Hematopoietic multipotent progenitor cell treated with erythropoietin and hydrocortisone succinate and interleukin-3 and kit ligand, for 15 days (in vitro differentiated cells): ENCODE data around the gene ST7.

Experiments
- DNase-seq: peaks from one replicate; pipeline ENCODE4 v3.0.0-alpha.2; 2015; ENCODE audit warnings: low spot score

ST7 gene

GRCh38 chr7:117190746-117191435 is 237.6 kb downstream of the ST7 start:
- no peak for DNase-seq

DNA sequence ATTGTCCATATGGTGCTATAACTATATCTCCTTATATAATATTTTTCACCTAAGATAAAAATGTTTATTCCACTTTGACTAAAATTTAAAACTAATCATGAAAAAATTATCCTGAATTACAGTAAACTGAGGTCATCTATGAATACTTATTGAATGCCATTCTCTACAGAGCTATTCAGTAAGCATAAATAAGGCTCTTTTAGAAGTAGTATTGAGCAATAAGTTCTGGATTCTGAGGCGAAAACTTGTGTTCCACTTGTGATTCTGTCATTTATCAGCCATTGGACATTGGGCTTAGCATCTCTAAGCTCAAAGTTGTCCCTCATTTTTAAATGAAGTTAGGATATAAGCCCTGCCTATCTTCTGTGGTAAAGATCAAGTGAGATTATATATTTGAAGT is 238.8 kb downstream of the ST7 start:
- no peak for DNase-seq

- DNase-seq, result peak; percentile 45
These were observed 240.3 kb downstream of the ST7 start for GRCh38 chr7:117193564-117193963.

GRCh38 chr7:117194445-117194844 is 241.1 kb downstream of the ST7 start:
- no peak for DNase-seq

GRCh38 chr7:117195361-117196029 is 242.2 kb downstream of the ST7 start:
- DNase-seq, result no peak

GRCh38 chr7:117200132-117200531 is 246.8 kb downstream of the ST7 start:
- DNase-seq, result no peak

GRCh38 chr7:117200786-117201458 is 247.6 kb downstream of the ST7 start:
- no peak for DNase-seq

- no peak for DNase-seq
These were observed 249.2 kb downstream of the ST7 start for GRCh38 chr7:117202511-117202910.

DNA sequence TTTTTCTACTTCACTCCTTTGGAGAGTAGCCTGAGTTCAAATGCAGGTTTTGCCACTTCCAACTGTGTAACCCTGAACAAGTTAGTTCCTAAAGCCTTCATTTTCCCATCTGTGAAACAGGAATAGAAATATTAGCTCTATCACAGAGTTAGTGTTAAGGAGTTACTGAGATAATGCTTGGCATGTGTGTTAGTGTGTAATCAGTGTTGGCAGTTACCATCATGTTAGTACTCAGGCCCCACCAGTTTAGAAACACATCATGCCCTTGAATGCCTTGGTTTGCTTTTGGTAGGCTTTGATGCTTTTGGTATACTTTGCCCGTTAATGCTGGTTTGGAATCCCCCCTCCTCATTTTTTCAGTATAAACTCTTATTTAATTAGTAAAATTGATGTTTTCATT is 249.9 kb downstream of the ST7 start:
- DNase-seq, result no peak

- no peak for DNase-seq
These were observed 252.6 kb downstream of the ST7 start for GRCh38 chr7:117205873-117206272.

DNA sequence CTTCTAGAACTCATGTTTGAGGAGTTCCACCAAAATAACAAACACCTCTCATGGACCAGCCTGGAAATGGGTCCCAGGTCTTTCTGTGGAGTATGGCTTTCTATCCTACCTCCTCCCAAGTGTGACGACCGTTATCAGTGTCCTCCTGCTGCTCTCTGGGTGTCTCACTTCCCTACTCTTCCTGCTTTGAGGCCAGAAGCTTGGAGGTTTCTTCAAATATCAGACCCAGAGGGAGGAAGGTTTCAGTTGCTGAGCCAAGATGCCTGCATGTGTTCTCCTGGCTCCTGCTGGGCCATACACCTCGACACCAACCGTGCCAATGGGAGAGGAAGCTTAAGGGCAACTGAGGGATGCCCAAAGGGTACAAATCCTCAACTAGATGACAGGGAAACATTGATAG is 255.0 kb downstream of the ST7 start:
- DNase-seq, result no peak

- no peak for DNase-seq
These were observed 257.1 kb downstream of the ST7 start for GRCh38 chr7:117210397-117210796.

- no peak for DNase-seq
These were observed 257.6 kb downstream of the ST7 start for GRCh38 chr7:117210908-117211307.

- no peak for DNase-seq
These were observed 258.3 kb downstream of the ST7 start for GRCh38 chr7:117211614-117212013.

- peak; percentile 68 for DNase-seq
These were observed 259.9 kb downstream of the ST7 start for GRCh38 chr7:117212969-117213877.

- DNase-seq, result no peak
These were observed 262.7 kb downstream of the ST7 start for GRCh38 chr7:117216010-117216409.

DNA sequence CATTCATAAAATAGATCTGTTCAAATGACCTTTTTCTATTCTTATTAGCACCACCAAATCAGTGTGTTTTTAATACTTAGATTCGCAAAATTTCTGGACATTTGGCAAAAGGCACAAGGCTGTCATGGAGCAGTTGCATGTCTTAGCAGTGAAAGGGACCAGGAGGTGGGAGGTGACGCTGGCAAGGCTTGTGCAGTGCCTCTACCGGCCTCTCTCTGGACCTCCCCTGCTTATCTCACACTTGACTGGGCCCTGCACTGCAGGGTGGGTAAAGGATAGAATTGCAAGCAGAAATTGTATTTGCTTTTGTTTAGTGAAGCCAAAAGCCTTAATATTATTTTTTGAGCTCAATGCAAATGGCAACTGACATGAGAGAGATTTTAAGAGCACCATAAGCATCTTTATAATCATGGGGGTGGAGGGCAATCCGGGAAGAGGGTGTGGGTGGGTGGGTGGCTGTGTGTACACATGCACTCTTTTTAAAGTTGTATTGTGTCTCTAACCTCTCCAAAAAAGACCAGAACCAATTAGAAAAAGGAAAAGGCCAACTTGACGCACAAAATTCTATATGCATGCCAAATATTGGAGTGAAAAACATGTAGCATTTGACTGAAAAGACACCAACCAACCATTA is 263.3 kb downstream of the ST7 start:
- no peak for DNase-seq

DNA sequence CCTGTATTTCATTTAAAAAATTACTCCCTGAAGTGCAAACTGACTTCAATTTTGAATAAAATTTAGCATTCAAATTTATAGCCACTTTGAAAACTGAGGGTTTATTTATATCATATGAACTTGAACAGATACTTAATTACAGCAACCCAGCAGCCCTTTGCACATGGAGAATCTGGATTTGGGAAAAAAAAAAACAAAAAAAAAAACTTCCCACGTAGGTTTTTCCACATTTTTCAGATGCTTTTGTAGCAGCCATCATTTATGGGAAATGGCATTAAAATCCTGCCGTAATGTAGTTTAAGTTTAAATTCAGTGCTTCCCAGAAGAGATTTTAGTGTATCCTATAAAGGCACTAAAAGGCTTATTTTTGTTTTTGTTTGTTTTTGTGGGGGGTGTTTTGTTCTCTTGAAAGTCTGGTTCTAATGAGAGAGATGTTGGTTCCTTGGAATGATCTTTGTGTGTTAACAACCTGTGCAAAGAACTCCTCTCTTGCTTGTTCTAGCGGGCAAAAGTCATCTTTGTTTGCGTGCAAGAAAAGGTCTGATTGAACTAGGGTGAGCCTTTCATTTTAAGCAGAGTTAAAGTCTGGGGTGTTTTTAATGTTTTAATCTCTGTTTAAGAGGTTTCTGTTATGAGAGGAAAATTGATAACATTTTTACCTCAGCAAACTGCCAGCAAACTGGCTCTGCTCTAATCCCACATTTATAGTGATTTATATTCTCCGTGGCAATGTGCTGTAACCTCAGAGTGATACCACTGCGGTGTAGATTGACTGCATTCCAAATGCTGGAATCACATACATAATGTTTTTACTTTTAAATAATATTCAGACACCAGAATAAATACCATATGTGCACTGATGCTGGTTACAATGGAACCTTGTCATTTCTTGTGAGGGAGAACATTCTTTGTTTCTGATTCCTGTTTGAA is 264.1 kb downstream of the ST7 start:
- DNase-seq, result no peak

DNA sequence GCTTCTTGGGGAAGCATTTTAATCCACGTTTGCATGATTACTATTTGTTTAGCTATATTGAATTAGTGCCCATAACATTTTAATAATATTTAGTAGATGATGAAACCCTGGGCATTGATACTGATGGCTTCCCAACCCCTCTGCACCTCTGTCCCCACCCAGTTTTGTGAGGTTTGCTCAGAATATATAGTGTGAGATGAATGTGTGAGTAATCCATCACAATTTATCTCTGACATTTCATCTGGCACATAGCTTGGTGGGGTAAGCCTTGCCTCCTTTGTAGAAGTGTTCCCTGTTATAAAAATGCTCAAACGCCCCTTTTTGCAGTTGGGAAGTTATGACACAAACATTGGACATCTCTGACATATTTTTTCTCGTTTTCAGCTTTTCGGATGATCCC is 265.4 kb downstream of the ST7 start:
- no peak for DNase-seq

GRCh38 chr7:117219485-117219884 is 266.2 kb downstream of the ST7 start:
- no peak for DNase-seq

- DNase-seq, result no peak
These were observed 267.5 kb downstream of the ST7 start for GRCh38 chr7:117220836-117221235.
